ENCODE results near the gene NRXN3. TPM values are rescaled to one million over a fixed set of nuclear protein-coding genes. Genes with fewer than 3 reads are reported as not detected.

NRXN3 gene
- total and polyA plus RNA-seq, 2 experiments from 2014 or later: 5.7 to 7.1 TPM

DNA sequence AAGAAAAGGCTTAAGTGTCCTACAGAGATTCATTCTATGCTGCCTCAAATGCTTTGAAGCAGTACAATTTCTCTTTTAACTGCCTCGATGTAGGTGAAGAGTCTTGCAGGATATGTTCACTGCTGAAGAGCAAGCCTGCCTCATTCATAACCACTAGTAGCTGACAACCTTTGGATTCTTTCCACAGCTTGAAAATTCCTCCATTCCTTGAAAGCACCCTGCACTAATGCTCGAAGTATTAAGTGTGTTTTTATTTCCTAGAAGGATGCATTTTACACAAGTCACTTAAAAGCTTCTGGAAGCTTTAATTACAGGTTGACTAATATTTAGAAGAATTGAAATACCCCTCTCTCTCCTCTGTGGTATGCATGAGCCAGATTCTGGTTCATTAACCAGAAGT, 1611.7 kb downstream of the NRXN3 start:
- Histone ChIP-seq H2AFZ (no peak overlapping the region), H3K9me3 (ENCODE audit: low read depth) (no peaks in the 10 kb centered on the region), H4K20me1 (ENCODE audit: insufficient read depth, poor library complexity, severe bottlenecking) (no peaks in the 10 kb centered on the region), H3K36me3 (replicated peaks; ENCODE audit: insufficient read depth, low read depth) (no peaks in the 10 kb centered on the region), H3K4me1 (ENCODE audit: insufficient read depth) (peaks cover 9% of the 10 kb centered on the region), H3K9me2 (replicated peaks; ENCODE audit: insufficient read depth) (no peaks in the 10 kb centered on the region), H3K27ac (no peak overlapping the region), H3K4me2 (no peak overlapping the region), H3K4me3 (no peak overlapping the region), H3K79me2 (no peaks in the 10 kb centered on the region), H3K27me3 (no peaks in the 10 kb centered on the region)
- TF ChIP-seq CTCF (IDR thresholded peaks at IDR 0.05; ENCODE audit: poor library complexity) (no peak), EZH2 (IDR thresholded peaks at IDR 0.05; ENCODE audit: borderline replicate concordance) (no peak), EZH2phosphoT487 (IDR thresholded peaks at IDR 0.05; ENCODE audit: low read depth, severe bottlenecking, unreplicated experiment) (no peak)
- 49% methylated on average over 2 of the region's 2 CpGs for WGBS (ENCODE audit: low lambda C conversion rate, missing lambda C conversion rate)
- DNase-seq (ENCODE audit: low spot score): no peak

DNA sequence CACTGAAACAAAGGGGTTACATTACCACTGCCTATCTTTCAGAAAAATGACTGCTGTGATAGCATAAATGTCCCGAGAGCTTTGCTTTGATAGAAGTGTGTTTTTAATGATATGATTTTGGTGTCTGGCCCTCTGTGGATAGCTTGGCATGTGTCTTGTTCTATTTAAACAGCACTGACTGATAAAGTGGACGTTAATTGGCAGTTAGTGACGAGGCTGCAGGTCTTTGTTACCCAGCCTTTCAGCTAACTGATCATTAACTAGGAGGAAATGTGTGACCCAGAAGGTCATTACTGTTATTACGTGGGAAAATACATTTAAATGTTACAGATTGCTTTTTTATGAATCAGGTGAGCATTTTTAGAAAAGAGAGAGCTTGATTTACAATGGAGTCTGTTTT, 1612.9 kb downstream of the NRXN3 start:
- Histone ChIP-seq H3K9me2 (replicated peaks; ENCODE audit: insufficient read depth) (no peaks in the 10 kb centered on the region), H3K4me2 (peak overlapping the region; percentile 40), H2AFZ (no peak overlapping the region), H3K27me3 (no peaks in the 10 kb centered on the region), H3K4me3 (no peak overlapping the region), H3K4me1 (ENCODE audit: insufficient read depth) (peaks cover 9% of the 10 kb centered on the region), H3K9me3 (ENCODE audit: low read depth) (peaks cover 3% of the 10 kb centered on the region), H3K27ac (no peak overlapping the region), H3K79me2 (no peaks in the 10 kb centered on the region), H3K36me3 (replicated peaks; ENCODE audit: insufficient read depth, low read depth) (no peaks in the 10 kb centered on the region), H4K20me1 (ENCODE audit: insufficient read depth, poor library complexity, severe bottlenecking) (no peaks in the 10 kb centered on the region)
- WGBS (ENCODE audit: low lambda C conversion rate, missing lambda C conversion rate): 39% methylated on average over 4 of the region's 4 CpGs
- TF ChIP-seq EZH2phosphoT487 (IDR thresholded peaks at IDR 0.05; ENCODE audit: low read depth, severe bottlenecking, unreplicated experiment) (no peak), EZH2 (IDR thresholded peaks at IDR 0.05; ENCODE audit: borderline replicate concordance) (no peak), CTCF (IDR thresholded peaks at IDR 0.05; ENCODE audit: poor library complexity) (no peak)
- DNase-seq (ENCODE audit: low spot score): no peak

GRCh38 chr14:79786522-79786921, 1616.3 kb downstream of the NRXN3 start:
- Histone ChIP-seq H3K9me3 (ENCODE audit: low read depth) (peaks cover 3% of the 10 kb centered on the region), H2AFZ (no peak overlapping the region), H3K4me1 (ENCODE audit: insufficient read depth) (peaks cover 9% of the 10 kb centered on the region), H3K79me2 (no peaks in the 10 kb centered on the region), H3K27me3 (no peaks in the 10 kb centered on the region), H3K4me3 (no peak overlapping the region), H3K36me3 (replicated peaks; ENCODE audit: insufficient read depth, low read depth) (no peaks in the 10 kb centered on the region), H4K20me1 (ENCODE audit: insufficient read depth, poor library complexity, severe bottlenecking) (no peaks in the 10 kb centered on the region), H3K4me2 (no peak overlapping the region), H3K27ac (no peak overlapping the region), H3K9me2 (replicated peaks; ENCODE audit: insufficient read depth) (no peaks in the 10 kb centered on the region)
- 60% methylated on average over 3 of the region's 3 CpGs for WGBS (ENCODE audit: low lambda C conversion rate, missing lambda C conversion rate)
- TF ChIP-seq EZH2phosphoT487 (IDR thresholded peaks at IDR 0.05; ENCODE audit: low read depth, severe bottlenecking, unreplicated experiment) (no peak), CTCF (IDR thresholded peaks at IDR 0.05; ENCODE audit: poor library complexity) (no peak), EZH2 (IDR thresholded peaks at IDR 0.05; ENCODE audit: borderline replicate concordance) (no peak)
- no peak for DNase-seq (ENCODE audit: low spot score)

GRCh38 chr14:79788346-79788745, 1618.2 kb downstream of the NRXN3 start:
- no peak overlapping the region for H3K4me2 ChIP-seq
- no peaks in the 10 kb centered on the region for H4K20me1 ChIP-seq (ENCODE audit: insufficient read depth, poor library complexity, severe bottlenecking)
- 89% methylated on average over 2 of the region's 2 CpGs for whole genome bisulfite sequencing (ENCODE audit: low lambda C conversion rate, missing lambda C conversion rate)
- no peaks in the 10 kb centered on the region for H3K9me2 ChIP-seq (replicated peaks; ENCODE audit: insufficient read depth)
- H3K4me1 ChIP-seq (ENCODE audit: insufficient read depth): no peaks in the 10 kb centered on the region
- H3K27ac ChIP-seq: no peak overlapping the region
- H3K36me3 ChIP-seq (replicated peaks; ENCODE audit: insufficient read depth, low read depth): no peaks in the 10 kb centered on the region
- H3K9me3 ChIP-seq (ENCODE audit: low read depth): peaks cover 3% of the 10 kb centered on the region
- no peaks in the 10 kb centered on the region for H3K79me2 ChIP-seq
- no peak for TF ChIP-seq EZH2phosphoT487 (IDR thresholded peaks at IDR 0.05; ENCODE audit: low read depth, severe bottlenecking, unreplicated experiment)
- TF ChIP-seq EZH2 (IDR thresholded peaks at IDR 0.05; ENCODE audit: borderline replicate concordance): no peak
- no peak for TF ChIP-seq CTCF (IDR thresholded peaks at IDR 0.05; ENCODE audit: poor library complexity)
- H3K27me3 ChIP-seq: no peaks in the 10 kb centered on the region
- no peak overlapping the region for H2AFZ ChIP-seq
- no peak for DNase-seq (ENCODE audit: low spot score)
- H3K4me3 ChIP-seq: no peak overlapping the region
